HT1080 (cell line): ENCODE measurements around the gene ZNF691. TPM values are rescaled to one million over a fixed set of nuclear protein-coding genes. Genes with fewer than 3 reads are reported as not detected.

Experiments
- total RNA-seq: library from RNA; depleted of rRNA; stranded (reverse); fragments of >200 nt; shearing (Covaris generic); gene quantifications from 2 replicates; pipeline ENCODE4 v1.2.3, GENCODE V29; 2014; rRNA removed

Gene ZNF691
- total RNA-seq, 1 experiment from 2014 or later: 10.6 TPM

Other genes starting within 250 kb of the ZNF691 start
- 107 and 124 TPM in 2 replicates for gene PPIH, start 188.2 kb upstream of the ZNF691 start, total RNA-seq
- gene YBX1, start 164.2 kb upstream of the ZNF691 start, total RNA-seq: 1,248 and 1,380 TPM in 2 replicates
- not detected in 2 replicates for gene CLDN19, start 106.4 kb upstream of the ZNF691 start, total RNA-seq
- 61.5 and 62.3 TPM in 2 replicates for gene P3H1, start 79.6 kb upstream of the ZNF691 start, total RNA-seq
- gene C1orf50, start 79.4 kb upstream of the ZNF691 start, total RNA-seq: 1.3 and 1.8 TPM in 2 replicates
- gene TMEM269, start 61.6 kb upstream of the ZNF691 start, total RNA-seq: 0.03 TPM in 1 of 2 replicates, not detected in the other
- 3.3 and 5.9 TPM in 2 replicates for gene ERMAP, start 29.5 kb upstream of the ZNF691 start, total RNA-seq
- gene SVBP, start 29.2 kb upstream of the ZNF691 start, total RNA-seq: 16.6 and 16.8 TPM in 2 replicates
- 166 and 204 TPM in 2 replicates for gene SLC2A1, start 112.3 kb downstream of the ZNF691 start, total RNA-seq